GM21381 (cell line): ENCODE data around the gene UAP1.
A peak's percentile ranks its signal among the peaks of the same experiment; 100 is the strongest.

Source experiments
- ATAC-seq: cut with Tn5 transposase; IDR thresholded peaks from one replicate; pipeline ENCODE4 v1.9.1; 2021; ENCODE audit warnings: mild to moderate bottlenecking, moderate library complexity; ENCODE audit not compliant: unreplicated experiment

Gene UAP1

DNA sequence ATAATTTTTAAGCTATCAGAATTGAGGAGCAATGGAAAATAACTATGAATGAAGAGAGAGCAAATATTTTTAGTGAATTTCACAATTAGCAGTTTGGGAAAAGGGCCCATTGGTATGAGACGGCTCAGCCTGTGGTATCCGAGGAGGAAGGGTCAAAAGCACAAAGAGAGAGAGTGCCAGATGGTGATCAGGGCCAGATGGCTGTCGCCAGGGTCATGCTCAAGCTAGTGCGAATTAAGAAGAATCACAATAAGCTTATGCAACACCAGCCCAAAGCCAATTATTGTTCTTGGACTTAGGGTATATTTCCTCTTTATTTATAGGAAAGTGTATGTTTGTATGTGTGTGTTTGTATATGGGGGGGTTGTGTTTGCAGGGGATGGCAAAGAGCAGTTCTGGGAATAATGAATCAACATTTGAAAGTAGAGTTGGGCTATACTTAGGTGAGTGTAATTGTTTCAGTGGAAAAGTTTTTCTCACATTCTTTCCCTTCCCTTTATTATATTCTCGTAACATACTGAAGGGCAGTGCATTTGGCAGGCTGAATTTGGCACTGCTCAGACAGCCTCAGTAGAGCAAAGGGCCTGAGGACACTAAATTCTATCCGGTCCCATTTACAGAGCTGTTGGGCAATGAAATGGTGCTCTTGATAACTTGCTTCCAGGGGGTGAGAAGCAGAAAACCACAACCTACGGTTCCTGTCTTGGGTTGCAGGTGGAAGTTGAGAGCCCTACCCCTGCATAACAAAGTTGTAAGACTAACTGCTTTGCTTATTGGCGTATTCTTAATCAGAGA lies 51.3 kb downstream of the UAP1 start:
- no peak for ATAC-seq

DNA sequence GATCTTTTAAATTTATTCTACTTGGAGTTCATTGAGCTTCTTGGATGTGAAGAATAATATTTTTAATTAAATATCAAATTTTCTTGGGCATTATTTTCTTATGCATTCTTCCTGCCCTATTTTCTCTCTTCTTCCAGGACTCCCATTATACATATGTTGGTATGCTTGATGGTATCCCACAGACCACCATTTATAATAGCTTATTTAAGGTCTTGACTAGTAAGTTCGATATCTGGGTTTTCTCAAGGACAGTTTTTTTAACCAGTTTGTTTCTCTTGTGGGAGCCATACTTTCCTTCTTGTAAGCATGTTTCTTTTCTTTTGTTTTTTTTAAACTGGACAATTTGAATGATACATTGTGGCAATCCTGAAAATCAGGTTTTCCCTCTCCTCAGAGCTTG lies 55.3 kb downstream of the UAP1 start:
- no peak for ATAC-seq

DNA sequence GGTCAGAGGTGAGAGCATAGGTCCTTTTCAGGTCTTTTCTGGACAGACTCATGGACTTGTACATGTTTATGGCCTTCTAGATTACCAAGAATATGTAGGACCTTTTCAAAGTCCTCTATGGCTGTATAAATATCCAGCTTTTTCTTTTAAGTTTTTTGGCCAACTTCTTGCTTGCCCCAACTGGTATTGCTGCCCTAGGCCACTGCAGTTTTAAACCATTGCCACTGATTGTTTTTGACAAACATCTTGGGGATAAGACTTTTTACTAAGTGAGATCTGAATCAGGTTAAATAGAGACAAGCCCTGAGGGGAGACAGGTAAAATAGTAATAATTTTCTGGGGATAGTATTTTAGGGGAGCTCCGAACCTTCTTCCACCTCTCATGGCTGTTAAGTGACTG lies 56.0 kb downstream of the UAP1 start:
- ATAC-seq, result no peak

DNA sequence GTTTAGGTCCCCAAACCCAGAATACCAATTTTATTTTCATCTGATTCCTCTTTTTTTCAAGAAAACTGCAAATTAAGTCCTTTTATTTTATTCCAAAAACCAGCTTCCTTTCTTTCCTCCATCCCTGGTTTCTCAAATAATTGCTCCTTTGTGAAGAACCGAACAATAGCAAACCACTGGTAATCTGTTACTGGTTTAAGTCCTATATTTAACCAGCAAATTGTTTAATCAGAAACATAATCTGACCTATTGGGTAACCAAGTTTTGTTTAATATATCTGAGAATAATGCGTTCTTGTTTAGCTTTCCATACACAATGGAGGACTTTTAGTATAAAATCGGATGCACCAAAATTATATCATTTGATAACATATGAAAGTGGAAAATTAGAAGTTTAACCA lies 57.6 kb downstream of the UAP1 start:
- ATAC-seq, result no peak

DNA sequence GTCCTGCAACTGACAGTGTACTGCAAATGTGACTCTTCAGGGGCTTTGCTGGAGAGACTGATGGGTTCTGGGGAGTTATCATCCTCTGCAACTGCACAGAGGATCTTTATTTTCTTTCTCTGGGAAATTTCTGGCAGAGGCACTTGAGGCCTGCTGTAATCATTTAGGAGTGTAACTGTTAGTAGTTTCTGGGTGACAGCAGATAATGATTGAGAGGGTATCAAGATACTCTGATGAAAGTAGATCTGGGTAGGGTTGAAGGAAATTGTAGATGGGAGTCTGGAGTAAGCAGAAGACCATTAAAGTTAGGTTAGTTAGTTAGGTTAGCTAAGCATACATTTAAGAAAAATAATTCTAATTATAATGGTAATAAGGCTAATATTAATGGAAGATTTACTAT lies 59.7 kb downstream of the UAP1 start:
- ATAC-seq, result no peak

DNA sequence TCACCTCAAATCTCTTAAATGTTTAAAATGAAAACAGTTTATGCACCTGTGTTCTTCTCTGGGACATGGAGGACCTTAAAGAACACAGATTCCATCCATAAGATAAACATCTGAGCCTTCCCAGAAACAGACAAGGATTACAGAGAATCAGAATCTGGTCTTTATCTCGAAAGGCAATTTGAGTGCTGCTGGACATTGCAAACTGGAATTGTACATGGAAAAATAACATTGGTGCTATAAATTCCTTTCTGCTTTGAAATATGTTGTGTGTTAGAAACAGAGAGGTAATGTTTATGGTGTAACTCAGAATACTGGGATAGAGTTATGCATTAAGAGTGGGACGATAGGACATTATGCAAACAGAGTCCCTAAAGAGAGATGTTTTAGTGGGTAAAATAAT lies 64.2 kb downstream of the UAP1 start:
- ATAC-seq, result no peak

DNA sequence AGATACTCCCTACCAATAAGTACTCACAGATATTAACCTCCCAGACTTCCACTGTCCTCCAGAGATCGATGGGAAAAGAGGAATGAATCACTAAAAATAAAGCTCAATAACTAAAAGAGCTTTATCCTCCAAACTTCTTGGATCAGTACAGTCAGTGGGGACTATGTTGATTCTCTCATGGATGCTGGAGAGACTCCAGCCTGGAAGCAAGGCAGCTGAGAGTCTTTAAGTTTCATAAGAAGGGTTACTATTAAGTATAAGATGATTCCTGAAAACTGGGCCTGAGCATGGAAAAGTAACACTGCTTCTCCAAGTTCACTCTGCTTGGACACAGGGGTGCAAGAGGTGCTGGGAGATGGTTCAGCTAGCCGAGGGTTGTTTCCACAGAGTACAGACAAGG lies 64.6 kb downstream of the UAP1 start:
- ATAC-seq, result no peak

DNA sequence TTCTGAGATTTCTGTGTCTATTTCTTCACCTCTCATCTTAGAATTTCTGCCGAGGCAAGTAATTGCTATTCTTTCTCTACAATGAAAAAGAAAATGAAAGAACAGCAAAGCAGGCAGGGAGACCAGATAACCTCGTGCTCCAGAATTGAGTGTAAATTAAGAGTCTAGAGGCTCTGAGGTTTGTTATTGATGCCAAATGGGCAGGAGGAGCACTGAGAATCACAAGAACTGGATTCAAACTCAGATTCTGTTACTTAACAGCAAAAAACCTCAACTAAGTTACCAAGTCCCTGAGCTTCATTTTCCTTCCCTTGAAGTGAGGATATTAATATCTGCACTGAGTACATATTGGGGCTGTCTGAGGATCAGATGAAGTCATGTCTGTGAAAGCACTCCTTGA lies 65.2 kb downstream of the UAP1 start:
- ATAC-seq, result no peak

DNA sequence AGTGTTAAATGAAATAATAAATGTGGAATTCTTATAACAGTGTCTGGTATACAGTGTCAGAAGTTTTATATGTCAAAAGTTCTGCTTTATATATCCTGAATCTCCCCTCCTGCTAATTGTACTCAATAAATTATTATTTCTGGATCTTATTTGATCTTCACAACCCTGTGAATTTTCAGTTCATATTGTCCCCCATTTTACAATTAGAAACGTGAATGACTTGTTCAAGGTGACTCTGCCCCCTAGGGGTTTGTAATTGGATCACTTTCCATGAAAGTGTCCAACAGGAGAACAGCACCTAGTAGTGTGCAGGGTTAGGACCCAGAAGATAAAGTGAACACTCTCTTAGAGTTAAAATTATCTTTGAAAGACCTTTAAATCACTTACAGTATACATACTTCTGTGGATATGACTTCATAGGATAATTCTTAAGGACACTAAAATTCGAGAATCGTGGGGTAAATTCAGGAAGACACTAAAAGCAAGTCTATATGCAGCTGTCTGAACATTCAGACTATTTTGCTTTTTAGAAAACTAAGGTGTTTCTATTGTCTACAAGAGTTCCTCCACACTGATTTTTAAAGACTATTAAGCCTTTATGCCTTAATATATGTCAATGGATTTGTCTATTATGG lies 66.3 kb downstream of the UAP1 start:
- no peak for ATAC-seq

DNA sequence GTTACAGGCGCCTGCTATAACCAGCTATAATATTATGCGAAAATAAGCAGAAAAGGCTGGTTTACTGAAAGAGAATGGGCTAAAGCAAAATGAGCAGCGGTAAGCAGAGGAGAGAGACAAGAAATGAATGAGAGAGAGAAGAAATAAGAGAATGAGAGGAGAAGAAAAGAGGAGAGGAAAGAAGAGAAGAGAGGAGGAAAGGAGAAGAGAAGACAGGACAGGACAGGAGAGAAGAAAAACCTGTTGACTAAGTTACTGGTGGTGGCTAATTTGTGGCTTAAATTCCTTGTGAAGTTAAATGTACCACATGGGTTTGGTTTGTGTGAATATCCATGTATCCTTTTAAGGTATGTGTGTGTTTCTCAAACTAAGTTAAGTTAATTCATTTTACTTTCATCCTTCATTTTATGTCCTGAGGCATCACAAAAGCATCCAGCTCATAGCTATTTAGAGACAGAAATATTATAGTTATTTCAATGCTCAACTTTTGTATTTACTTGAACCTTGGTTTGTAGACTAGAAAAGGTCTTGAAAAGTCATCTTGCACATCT lies 67.6 kb downstream of the UAP1 start:
- no peak for ATAC-seq

DNA sequence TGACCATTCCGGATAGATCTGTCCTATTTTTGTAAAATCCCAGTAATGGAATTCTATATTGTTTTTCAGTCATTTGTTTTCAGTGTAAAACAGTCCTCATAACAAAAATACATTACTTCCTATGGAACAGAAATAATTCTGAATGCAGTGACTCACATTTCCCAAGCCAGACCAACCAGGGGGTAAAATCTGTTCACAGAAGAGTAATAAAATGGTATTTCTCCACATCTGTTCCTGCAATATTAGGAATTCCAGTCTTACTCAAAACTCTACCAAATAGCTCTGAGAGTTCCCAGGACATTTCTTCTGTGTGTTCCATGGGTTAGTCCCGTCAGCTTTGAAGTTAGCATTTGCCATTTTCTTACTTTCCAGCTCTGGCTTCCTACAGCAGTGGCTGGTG lies 68.1 kb downstream of the UAP1 start:
- ATAC-seq, result no peak

DNA sequence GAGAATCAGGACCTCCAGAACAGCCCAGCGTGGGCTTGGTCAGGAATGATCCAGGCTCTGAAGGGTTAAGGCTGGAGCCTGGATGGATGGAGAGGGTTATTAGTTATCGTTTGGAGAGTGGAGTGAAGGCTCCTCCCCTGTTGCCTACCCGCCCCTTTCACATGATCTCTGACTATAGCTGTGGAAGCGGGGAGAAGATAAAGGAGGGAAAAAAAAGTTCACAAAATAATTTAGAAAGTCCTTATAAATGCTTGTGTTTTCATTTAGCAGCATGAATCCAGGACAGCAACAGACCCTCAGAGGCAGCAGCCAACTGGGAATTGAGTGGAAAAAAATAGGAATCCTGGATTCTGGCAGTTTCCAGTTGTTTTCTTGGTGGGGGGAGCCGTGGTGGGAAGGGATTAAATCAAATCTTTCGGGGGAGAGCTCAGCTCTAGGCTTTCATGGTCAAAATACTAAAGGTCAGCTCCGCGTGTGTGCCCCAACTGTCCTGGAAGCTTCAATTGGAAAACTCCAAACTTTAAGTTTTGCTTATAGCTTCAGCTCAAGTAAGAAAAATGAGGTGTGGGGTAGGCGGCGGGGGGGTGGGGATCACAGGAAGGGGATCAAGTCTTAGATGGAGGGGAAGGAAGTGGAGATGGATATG lies 70.1 kb downstream of the UAP1 start:
- ATAC-seq, result no peak

DNA sequence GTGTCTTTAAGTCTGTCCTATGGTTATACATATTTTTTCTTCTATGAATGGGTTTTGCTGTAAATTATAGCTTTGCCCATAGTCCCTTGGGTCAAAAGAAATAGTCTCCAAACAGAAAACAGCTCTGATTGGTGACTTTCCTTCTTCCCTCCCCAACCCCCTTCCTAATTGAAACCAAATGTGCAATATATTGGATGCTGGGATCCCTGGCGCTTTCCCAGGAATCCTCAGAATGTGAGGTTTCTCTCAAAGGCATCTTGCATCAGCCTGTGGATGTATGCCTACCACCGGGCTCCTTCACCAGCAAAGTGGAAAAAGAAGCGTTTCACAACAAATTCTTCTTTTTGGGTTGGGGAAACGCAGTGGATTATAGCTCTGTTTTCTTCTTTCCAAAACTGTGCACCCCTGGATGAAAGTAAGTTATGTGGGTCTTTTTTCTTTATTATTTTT lies 70.7 kb downstream of the UAP1 start, which contains the start of gene DDR2:
Gene DDR2 (plus strand): TSS at position 248 of the 450 bp plus-strand sequence. CDS start 86,600 bp downstream, outside the sequence.
- no peak for ATAC-seq

DNA sequence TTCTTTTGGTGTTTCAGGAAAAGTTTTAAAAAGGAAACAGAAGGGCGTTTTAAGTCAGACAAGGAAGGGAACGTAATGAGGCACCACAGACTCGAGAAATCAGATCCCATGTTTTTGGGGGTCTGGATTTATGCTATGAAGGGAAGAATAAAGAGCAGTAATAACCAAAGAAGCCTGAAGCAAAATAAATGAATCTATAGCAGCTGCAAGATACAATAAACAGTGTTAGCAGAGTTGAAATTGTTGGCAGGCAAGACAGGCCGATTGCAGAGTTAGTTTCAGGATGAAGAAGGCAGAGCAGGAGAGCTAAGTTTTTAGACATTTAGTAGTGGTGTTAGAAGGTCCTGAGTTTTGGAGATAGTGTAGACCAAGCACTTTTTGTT lies 71.2 kb downstream of the UAP1 start:
- ATAC-seq, result no peak

DNA sequence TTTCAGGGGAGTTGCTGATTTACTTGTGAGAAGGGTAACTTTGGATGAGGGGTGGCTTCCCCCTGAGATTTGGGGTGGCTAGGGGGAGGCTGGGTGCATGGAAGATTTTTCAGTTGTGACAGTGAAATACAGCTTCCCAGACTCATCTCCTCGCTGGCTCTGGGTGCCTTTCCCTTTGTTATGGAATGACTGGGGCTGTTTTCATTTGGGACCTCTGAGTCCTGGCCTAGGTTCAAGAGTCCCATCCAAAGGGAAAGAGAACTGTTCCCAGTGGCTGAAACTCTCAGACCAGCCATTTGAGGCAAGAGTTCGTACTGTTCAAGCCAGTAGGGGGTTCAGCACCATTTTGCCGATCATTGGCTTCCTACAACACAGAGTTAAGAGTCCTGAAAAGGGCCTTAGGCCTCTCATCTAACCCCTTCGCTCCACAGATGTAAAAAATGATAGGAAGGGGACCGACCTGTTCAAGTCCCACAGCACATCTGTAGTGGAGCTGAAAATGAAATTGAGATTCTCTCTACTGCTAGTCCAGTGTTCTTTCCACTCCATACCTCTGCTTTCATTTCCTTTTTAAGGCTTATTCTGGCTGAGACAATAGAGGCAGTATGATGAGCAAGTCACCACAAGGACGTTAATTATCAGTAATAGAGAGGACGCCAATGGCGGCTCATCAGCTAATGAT lies 71.7 kb downstream of the UAP1 start:
- ATAC-seq, result peak; percentile 54

DNA sequence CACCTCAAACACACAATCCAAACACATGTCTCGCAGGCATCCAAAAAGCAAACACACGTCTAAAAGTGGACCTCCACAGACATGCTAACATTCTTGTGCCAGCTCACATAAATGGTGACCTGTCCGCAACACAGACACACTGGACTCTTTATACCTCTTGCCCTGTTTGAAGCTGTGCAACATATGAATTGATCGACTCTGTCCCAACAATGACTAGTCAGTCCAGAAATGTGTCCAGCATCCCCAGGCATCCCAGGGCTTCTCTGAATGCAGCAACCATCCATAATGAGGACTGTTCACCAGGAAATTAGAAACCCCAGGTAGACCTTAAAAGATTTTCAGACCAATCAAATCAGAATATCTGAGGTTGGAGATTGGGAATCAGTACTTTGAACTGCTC lies 73.9 kb downstream of the UAP1 start:
- no peak for ATAC-seq

DNA sequence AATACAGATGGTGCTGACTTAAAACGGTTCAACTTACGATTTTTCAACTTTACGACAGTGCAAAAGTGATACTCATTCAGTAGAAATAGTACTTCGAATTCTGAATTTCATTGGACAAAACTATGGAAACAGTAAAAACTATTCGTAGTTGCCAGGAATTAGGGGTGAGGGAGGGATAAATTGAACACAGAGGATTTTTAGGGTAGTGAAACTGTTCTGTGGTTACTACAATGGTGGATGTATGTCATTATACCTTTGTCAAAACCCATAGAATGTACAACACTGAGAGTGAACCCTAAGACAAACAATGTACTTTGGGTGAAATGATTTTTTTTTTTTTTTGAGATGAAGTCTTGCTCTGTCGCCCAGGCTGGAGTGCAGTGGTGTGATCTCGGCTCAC lies 78.2 kb downstream of the UAP1 start:
- no peak for ATAC-seq

DNA sequence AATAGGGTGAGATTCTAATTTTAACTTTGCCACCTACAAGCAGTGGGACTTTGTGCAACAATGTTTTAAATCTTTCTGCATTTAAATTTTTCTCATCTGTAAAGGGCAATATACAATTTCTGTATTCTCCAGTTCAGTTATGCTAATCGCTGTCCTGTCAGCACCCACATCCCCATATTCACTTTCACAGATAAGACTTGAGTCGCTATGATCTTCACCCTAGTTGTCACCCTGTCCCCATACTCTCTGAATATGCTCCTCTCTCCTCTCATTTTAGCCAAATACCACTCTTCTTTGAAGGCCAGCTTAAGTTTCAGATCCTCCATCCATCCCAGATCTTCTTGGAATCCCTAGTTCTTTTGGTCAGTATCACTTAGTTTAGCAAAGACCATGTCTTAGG lies 79.6 kb downstream of the UAP1 start:
- no peak for ATAC-seq

DNA sequence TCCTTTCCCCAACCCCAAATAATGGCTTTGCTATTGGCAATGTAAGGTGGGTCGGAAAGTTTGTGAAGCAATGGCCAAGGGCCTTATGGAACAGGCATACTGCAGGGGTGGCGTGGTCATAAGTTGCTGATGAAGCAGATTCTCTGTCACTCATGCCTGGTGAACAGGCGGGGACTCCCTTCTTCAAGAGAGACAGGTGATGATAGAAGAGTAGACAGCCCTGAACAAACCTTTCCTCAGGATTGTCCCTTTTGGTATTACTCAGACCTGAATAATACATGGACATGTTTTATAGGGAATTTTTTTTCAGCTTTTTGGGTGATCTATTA lies 83.4 kb downstream of the UAP1 start:
- ATAC-seq, result no peak

DNA sequence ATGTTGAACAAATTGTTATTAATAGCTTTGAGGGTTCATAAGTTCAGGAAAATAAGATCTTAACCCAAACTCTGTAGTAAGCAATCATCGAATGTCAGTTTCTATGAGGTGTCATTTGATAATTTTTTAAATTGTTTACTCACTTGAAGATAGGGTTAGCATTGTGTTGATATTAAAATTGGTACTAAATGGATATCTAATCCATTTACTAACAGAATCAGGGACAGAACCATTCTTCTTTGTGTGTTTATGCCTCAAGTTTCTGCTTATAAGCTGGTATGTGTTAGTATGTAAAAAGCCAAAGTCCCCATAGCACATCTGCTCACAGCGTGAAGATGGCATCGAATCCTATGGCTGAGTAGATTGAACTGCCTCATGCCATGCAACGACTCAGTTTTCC lies 84.1 kb downstream of the UAP1 start:
- no peak for ATAC-seq

DNA sequence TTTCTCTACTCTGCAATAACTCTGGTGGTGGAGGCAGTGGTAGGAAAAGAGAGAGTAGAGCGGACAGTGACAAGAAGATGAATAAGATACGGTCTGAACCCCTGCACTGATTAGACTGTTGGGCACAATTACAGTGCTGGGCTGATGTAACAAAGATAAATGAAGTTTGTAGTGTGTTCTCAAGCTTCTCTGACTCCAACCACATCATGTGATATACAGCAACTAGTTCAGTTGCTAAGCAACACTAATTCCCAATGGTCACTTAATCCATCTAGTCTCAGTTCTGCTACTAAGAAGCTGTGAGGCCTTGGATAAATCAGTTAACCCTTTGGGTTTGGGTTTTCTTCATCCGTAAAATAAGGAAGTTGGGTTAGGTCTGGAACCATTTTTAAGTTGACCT lies 88.1 kb downstream of the UAP1 start:
- no peak for ATAC-seq
